OCI-LY1 (cell line): Measurements from ENCODE around the gene ZNF329.

ENCODE experiments used
- CTCF ChIP-seq: fragments of 200-600 bp; sonication (generic), shearing (Covaris generic); IDR thresholded peaks from 2 replicates; pipeline ENCODE4 v1.5.1; 2017; ENCODE audit warnings: mild to moderate bottlenecking, antibody characterized with exemption, low read length, moderate library complexity, mixed read lengths
- EZH2 ChIP-seq: fragments of 200-600 bp; sonication (generic), shearing (Covaris generic); IDR thresholded peaks from 2 replicates; pipeline ENCODE4 v1.8.0; 2017; ENCODE audit warnings: borderline replicate concordance, mixed run types, mild to moderate bottlenecking, antibody characterized with exemption, low read length, moderate library complexity, mixed read lengths

- no peak for TF ChIP-seq CTCF
- no peak for TF ChIP-seq EZH2
Measured at GRCh38 chr19:58097349-58097748, 53.2 kb downstream of the ZNF329 start.
